ENCODE results near the gene KCNMA1. TPM values are rescaled to one million over a fixed set of nuclear protein-coding genes. Genes with fewer than 3 reads are reported as not detected.
A peak's percentile ranks its signal among the peaks of the same experiment; 100 is the strongest.

KCNMA1 gene
- polyA plus RNA-seq, 1 experiment: 21.4 TPM

GRCh38 chr10:76977046-76977445, 660.6 kb downstream of the KCNMA1 start:
- ChIA-PET CTCF (no interaction called here), POLR2A (no interaction called here)

DNA sequence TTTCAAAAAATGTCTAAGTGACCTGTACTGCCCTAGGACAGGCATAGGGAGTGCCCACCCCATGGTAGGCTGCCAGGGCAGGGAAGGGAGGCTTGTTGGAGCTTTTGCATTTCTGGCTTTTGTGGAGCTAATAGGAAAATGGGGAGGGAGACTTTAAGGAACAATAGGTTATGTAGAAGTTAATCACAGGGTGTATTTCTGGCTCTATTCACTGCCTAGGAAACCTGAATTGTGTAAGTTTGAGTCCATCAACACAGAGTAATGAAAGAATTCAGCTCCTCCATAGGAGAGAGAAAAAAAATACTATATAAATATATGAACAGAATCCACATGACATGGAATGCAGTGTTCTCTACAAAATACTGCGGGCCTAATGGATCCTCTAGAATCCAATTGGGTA, 661.5 kb downstream of the KCNMA1 start:
- Histone ChIP-seq H3K27me3 (ENCODE audit: control insufficient read depth, insufficient read depth, low read length) (0 out of 2 replicates have a peak, but pooled peaks cover 1% of the 10 kb centered on the region), H3K4me3 (ENCODE audit: low read depth, low read length) (no peak overlapping the region), H3K36me3 (ENCODE audit: control insufficient read depth, insufficient read depth, low read length) (no peaks in the 10 kb centered on the region)
- POLR2A ChIA-PET: no interaction called here
- DNase-seq (ENCODE audit: low read depth): no peak
- CTCF ChIA-PET: interaction anchor here (1.0 to 2.4 kb wide), 2 partner anchors 9 to 29 kb away, joined by 3 to 12 read pairs; no protein-coding TSS in a partner anchor
- TF ChIP-seq, protein P1, sequence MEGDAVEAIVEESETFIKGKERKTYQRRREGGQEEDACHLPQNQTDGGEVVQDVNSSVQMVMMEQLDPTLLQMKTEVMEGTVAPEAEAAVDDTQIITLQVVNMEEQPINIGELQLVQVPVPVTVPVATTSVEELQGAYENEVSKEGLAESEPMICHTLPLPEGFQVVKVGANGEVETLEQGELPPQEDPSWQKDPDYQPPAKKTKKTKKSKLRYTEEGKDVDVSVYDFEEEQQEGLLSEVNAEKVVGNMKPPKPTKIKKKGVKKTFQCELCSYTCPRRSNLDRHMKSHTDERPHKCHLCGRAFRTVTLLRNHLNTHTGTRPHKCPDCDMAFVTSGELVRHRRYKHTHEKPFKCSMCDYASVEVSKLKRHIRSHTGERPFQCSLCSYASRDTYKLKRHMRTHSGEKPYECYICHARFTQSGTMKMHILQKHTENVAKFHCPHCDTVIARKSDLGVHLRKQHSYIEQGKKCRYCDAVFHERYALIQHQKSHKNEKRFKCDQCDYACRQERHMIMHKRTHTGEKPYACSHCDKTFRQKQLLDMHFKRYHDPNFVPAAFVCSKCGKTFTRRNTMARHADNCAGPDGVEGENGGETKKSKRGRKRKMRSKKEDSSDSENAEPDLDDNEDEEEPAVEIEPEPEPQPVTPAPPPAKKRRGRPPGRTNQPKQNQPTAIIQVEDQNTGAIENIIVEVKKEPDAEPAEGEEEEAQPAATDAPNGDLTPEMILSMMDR (IDR thresholded peaks at IDR 0.05; ENCODE audit: insufficient read depth, low read depth, low read length): no peak

More at GRCh38 chr10:76977046-76977445, 660.6 kb downstream of the KCNMA1 start:
- H3K27me3 ChIP-seq (ENCODE audit: control insufficient read depth, insufficient read depth, low read length): 0 out of 2 replicates have a peak, but pooled peaks cover 1% of the 10 kb centered on the region
- H3K36me3 ChIP-seq (ENCODE audit: control insufficient read depth, insufficient read depth, low read length): no peaks in the 10 kb centered on the region
- TF ChIP-seq, protein P1 (IDR thresholded peaks at IDR 0.05; ENCODE audit: insufficient read depth, low read depth, low read length): no peak
- H3K4me3 ChIP-seq (ENCODE audit: low read depth, low read length): no peak overlapping the region
- no peak for DNase-seq (ENCODE audit: low read depth)

GRCh38 chr10:76975126-76975525, 662.5 kb downstream of the KCNMA1 start:
- DNase-seq (ENCODE audit: low read depth): no peak
- CTCF ChIA-PET: interaction anchor here (2.4 kb wide), 1 partner anchor 10 kb away, joined by 12 read pairs; no protein-coding TSS in a partner anchor
- H3K36me3 ChIP-seq (ENCODE audit: control insufficient read depth, insufficient read depth, low read length): no peaks in the 10 kb centered on the region; the same call in 1 of the 2 replicates
- POLR2A ChIA-PET: no interaction called here
- H3K4me3 ChIP-seq (ENCODE audit: low read depth, low read length): no peak overlapping the region
- 0 out of 2 replicates have a peak, but pooled peaks cover 1% of the 10 kb centered on the region for H3K27me3 ChIP-seq (ENCODE audit: control insufficient read depth, insufficient read depth, low read length)
- TF ChIP-seq, protein P1 (IDR thresholded peaks at IDR 0.05; ENCODE audit: insufficient read depth, low read depth, low read length): no peak

- no peak overlapping the region for H3K4me3 ChIP-seq (ENCODE audit: low read depth, low read length)
- POLR2A ChIA-PET: no interaction called here
- peak; percentile 83 for DNase-seq (ENCODE audit: low read depth)
- no peaks in the 10 kb centered on the region; the same call in 1 of the 2 replicates for H3K36me3 ChIP-seq (ENCODE audit: control insufficient read depth, insufficient read depth, low read length)
- H3K27me3 ChIP-seq (ENCODE audit: control insufficient read depth, insufficient read depth, low read length): 0 out of 2 replicates have a peak, but pooled peaks cover 1% of the 10 kb centered on the region
- TF ChIP-seq, protein P1 (IDR thresholded peaks at IDR 0.05; ENCODE audit: insufficient read depth, low read depth, low read length): no peak
- CTCF ChIA-PET: interaction anchor here (1.1 to 2.4 kb wide), 2 partner anchors 11 to 31 kb away, joined by 5 to 12 read pairs; no protein-coding TSS in a partner anchor
These were observed 663.5 kb downstream of the KCNMA1 start for GRCh38 chr10:76974017-76974691.
